HK-2 (cell line): ENCODE data around the gene KCNG4.

ENCODE experiments used
- DNase-seq: peaks from one replicate; pipeline ENCODE4 v3.0.0-alpha.2; 2018; ENCODE audit not compliant: unreplicated experiment

KCNG4 gene

GRCh38 chr16:84239909-84240308 is at the start of gene KCNG4:
Gene KCNG4 (minus strand): TSS chr16:84240012. CDS start chr16:84237485, 2,527 bp downstream.
- DNase-seq = no peak

- DNase-seq = no peak
Measured at GRCh38 chr16:84288902-84289301, 49.1 kb upstream of the KCNG4 start.

- DNase-seq = no peak
Measured at GRCh38 chr16:84286578-84287240, 46.9 kb upstream of the KCNG4 start.

GRCh38 chr16:84284154-84284722 is 44.4 kb upstream of the KCNG4 start:
- no peak for DNase-seq

- no peak for DNase-seq
Measured at GRCh38 chr16:84283314-84284153, 43.7 kb upstream of the KCNG4 start.

GRCh38 chr16:84282533-84282932 is 42.7 kb upstream of the KCNG4 start:
- DNase-seq = no peak

GRCh38 chr16:84281074-84281473 is 41.3 kb upstream of the KCNG4 start:
- no peak for DNase-seq

GRCh38 chr16:84279881-84280280 is 40.1 kb upstream of the KCNG4 start:
- DNase-seq = no peak

GRCh38 chr16:84278968-84279367 is 39.2 kb upstream of the KCNG4 start:
- no peak for DNase-seq

- DNase-seq = no peak
Measured at GRCh38 chr16:84278333-84278732, 38.5 kb upstream of the KCNG4 start.

- DNase-seq = peak; percentile 59
Measured at GRCh38 chr16:84277244-84277823, 37.5 kb upstream of the KCNG4 start.

- DNase-seq = no peak
Measured at GRCh38 chr16:84275585-84276151, 35.9 kb upstream of the KCNG4 start.

GRCh38 chr16:84274515-84274914 is 34.7 kb upstream of the KCNG4 start:
- no peak for DNase-seq

- no peak for DNase-seq
Measured at GRCh38 chr16:84272740-84273320, 33.0 kb upstream of the KCNG4 start.

GRCh38 chr16:84271866-84272265 is 32.1 kb upstream of the KCNG4 start:
- DNase-seq = no peak

GRCh38 chr16:84271037-84271436 is 31.2 kb upstream of the KCNG4 start:
- no peak for DNase-seq

GRCh38 chr16:84270531-84270930 is 30.7 kb upstream of the KCNG4 start:
- no peak for DNase-seq

- no peak for DNase-seq
Measured at GRCh38 chr16:84270071-84270470, 30.3 kb upstream of the KCNG4 start.

- DNase-seq = no peak
Measured at GRCh38 chr16:84268291-84269040, 28.7 kb upstream of the KCNG4 start.

GRCh38 chr16:84267380-84267779 is 27.6 kb upstream of the KCNG4 start:
- DNase-seq = no peak

GRCh38 chr16:84266451-84266850 is 26.6 kb upstream of the KCNG4 start:
- peak; percentile 12 for DNase-seq
